K562 (cell line): ENCODE results near the gene DNAAF2. TPM values are rescaled to one million over a fixed set of nuclear protein-coding genes. Genes with fewer than 3 reads are reported as not detected.

Experiments
- CHD2 ChIP-seq: IDR thresholded peaks from 2 replicates; pipeline ENCODE4 v1.6.1; 2011; ENCODE audit warnings: low read depth, low read length
- CREBBP ChIP-seq: IDR thresholded peaks from one replicate; pipeline ENCODE4 v1.6.1; 2012; ENCODE audit warnings: low read depth, mild to moderate bottlenecking, control low read depth, inconsistent platforms, low read length
- DMBX1 ChIP-seq: fragments of 250-450 bp; sonication (Bioruptor Pico); IDR thresholded peaks from 2 replicates; pipeline ENCODE4 v1.8.0; 2022; ENCODE audit warnings: inconsistent platforms, mild to moderate bottlenecking, moderate library complexity, borderline replicate concordance
- MYNN ChIP-seq, 2 experiments: sonication (generic); formaldehyde crosslinking in 1 of 2; IDR thresholded peaks; 2 replicates each; pipeline versions ENCODE4 v1.5.0 to v1.6.1; 2016 to 2020; ENCODE audit warnings: antibody characterized with exemption in 1 of 2, missing genetic modification reagents in 1 of 2
- SAP30 ChIP-seq: fragments of 200-600 bp; sonication (generic); IDR thresholded peaks from 2 replicates; pipeline ENCODE4 v1.6.1; 2012; ENCODE audit warnings: borderline replicate concordance, low read depth, mild to moderate bottlenecking, moderate library complexity, low read length, control low read depth, inconsistent platforms; ENCODE audit not compliant: insufficient read depth, poor library complexity, severe bottlenecking
- ZNF175 ChIP-seq: fragments of 200-800 bp; sonication (Bioruptor generic); IDR thresholded peaks from 2 replicates; pipeline ENCODE4 v1.6.1; 2016; ENCODE audit warnings: low read depth, mild to moderate bottlenecking, missing genetic modification characterization, missing compliant biosample characterization
- polyA plus RNA-seq, 8 experiments: library from polyadenylated mRNA; depleted of rRNA in 4 of 8; stranded (reverse) in 5 of 8; unstranded in 3 of 8; fragments of >200 nt; fragmentation: Nextera tagmentation in 2 of 8; fragmentation: Illumina TruSeq in 1 of 8; extraction: Ambion mirVana in 2 of 8; extraction: Trizol in 1 of 8; gene quantifications; 2 replicates each; pipeline versions ENCODE4 v1.2.1 to v1.2.3, GENCODE V29; 2011 to 2014; ENCODE audit warnings: inconsistent platforms in 1 of 8, missing spikeins in 1 of 8
- total RNA-seq, 7 experiments: library from RNA; depleted of rRNA in 6 of 7; stranded (reverse); fragments of >200 nt in 6 of 7; fragmentation: Illumina TruSeq in 2 of 7; extraction: Trizol in 2 of 7; gene quantifications; 2 replicates each; pipeline versions ENCODE4 v1.2.1 to v1.2.3, GENCODE V29; 2011 to 2021; ENCODE audit warnings: low replicate concordance in 1 of 7
- TF ChIP-seq, protein P1 (sequence below), 2 experiments: fragments of 450-650 bp; IDR thresholded peaks; 2 replicates each; pipeline ENCODE4 v1.6.1; 2016; ENCODE audit warnings: mild to moderate bottlenecking in 2 of 2, borderline replicate concordance in 1 of 2, low read depth in 1 of 2, moderate library complexity in 1 of 2
- TF ChIP-seq, protein P2 (sequence below): fragments of 250-450 bp; sonication (Bioruptor Pico); IDR thresholded peaks from 2 replicates; pipeline ENCODE4 v1.5.1; 2021; ENCODE audit warnings: mild to moderate bottlenecking
- TF ChIP-seq, protein P3 (sequence below), 2 experiments: IDR thresholded peaks in 1 of 2; conservative IDR thresholded peaks in 1 of 2; 2 replicates each; pipeline ENCODE4 v1.6.1; 2016; ENCODE audit warnings: low read depth in 2 of 2, mild to moderate bottlenecking in 1 of 2, missing compliant biosample characterization in 1 of 2, missing genetic modification characterization in 1 of 2, moderate library complexity in 1 of 2

DNAAF2 gene
- total and polyA plus RNA-seq, 9 of the 15 experiments (the other 6 are each of a cell fraction or from before 2014, with no cell fraction given): 2.4 to 14.6 (median 11.1) TPM

DNA sequence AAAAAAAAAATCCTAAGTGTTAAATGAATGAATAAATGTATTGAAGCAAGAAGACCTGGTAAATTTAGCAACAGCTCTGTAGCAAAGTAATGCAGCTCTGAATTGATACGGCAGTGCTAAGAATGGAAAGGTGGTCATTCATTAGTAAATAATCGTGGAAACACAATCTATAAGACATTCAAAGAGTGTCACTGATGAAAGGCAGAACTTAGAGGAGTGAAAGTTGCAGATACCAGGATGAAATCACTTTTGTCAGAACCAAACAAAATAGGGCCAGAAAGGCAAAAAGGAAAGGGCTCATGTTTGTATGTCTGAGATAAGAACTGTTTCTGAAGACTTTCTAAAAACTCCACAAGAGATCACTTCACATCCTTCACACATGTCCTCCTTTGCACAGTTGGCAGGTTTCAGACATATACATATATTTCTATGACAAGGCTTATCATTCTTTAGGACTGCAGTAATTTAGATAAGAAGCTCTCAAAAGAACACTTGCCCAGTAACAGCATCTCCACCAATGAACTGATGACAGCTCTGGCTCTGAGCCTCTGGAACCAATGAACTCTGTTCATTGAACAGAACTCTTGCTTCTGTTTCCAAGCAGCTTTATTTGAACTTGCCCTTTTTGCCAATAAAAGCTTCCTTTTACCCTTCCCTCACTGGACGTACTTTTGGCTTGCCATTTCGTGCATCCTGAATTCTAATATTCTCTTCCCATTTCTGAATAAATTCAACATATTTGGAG is 40.5 kb downstream of the DNAAF2 start (continued):
- TF ChIP-seq, protein P1, sequence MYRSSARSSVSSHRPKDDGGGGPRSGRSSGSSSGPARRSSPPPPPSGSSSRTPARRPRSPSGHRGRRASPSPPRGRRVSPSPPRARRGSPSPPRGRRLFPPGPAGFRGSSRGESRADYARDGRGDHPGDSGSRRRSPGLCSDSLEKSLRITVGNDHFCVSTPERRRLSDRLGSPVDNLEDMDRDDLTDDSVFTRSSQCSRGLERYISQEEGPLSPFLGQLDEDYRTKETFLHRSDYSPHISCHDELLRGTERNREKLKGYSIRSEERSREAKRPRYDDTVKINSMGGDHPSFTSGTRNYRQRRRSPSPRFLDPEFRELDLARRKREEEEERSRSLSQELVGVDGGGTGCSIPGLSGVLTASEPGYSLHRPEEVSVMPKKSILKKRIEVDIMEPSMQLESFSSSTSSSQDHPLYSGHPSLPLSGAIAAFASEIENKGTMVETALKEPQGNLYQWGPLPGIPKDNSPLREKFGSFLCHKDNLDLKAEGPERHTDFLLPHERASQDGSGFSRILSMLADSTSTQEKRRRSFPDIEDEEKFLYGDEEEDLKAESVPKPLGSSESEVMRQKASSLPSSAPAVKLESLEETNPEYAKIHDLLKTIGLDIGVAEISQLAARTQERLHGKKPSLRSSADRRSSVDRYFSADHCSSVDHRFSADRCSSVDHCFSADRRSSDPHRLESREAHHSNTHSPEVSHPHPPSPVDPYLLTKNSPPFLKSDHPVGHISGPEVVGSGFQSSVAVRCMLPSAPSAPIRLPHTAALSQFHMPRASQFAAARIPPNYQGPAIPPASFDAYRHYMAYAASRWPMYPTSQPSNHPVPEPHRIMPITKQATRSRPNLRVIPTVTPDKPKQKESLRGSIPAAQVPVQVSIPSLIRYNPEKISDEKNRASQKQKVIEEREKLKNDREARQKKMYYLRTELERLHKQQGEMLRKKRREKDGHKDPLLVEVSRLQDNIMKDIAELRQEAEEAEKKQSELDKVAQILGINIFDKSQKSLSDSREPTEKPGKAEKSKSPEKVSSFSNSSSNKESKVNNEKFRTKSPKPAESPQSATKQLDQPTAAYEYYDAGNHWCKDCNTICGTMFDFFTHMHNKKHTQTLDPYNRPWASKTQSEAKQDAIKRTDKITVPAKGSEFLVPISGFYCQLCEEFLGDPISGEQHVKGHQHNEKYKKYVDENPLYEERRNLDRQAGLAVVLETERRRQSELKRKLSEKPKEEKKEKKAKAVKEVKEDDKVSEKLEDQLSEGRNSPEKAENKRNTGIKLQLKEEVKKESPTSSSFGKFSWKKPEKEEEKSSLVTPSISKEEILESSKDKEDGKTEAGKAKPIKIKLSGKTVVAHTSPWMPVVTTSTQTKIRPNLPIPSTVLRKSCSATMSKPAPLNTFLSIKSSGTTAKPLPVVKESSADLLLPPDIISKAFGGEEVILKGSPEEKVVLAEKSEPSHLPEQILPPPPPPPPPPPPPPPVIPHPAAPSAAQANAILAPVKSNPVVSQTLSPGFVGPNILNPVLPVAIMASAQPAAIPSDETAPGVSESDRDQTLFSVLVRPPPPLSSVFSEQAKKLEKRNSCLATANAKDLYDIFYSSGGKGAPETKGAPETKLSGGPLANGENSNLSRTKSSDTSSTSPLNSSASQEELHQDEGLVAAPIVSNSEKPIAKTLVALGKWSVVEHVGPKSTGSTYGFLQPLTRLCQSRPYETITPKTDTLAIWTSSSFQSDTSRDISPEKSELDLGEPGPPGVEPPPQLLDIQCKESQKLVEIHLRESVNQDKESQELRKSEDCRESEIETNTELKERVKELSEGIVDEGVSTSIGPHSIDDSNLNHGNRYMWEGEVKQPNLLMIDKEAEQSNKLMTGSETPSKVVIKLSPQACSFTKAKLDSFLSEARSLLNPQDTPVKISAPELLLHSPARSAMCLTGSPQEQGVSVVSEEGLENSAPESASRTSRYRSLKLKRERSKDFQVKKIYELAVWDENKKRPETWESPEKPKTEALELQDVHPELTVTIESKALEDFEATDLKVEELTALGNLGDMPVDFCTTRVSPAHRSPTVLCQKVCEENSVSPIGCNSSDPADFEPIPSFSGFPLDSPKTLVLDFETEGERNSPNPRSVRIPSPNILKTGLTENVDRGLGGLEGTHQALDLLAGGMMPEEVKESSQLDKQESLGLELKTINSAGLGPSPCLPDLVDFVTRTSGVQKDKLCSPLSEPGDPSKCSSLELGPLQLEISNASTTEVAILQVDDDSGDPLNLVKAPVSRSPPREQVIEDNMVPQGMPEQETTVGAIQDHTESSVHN (IDR thresholded peaks at IDR 0.05; ENCODE audit: borderline replicate concordance in 1 of 2, low read depth in 1 of 2): no peak
- TF ChIP-seq CREBBP: no peak
- TF ChIP-seq ZNF175 (CRISPR knock-in tag): no peak
- TF ChIP-seq CHD2: no peak
- TF ChIP-seq MYNN (IDR thresholded peaks at IDR 0.05): no peak
- no peak for TF ChIP-seq MYNN (CRISPR knock-in tag; IDR thresholded peaks at IDR 0.05)
- no peak for TF ChIP-seq SAP30
- TF ChIP-seq, protein P2, sequence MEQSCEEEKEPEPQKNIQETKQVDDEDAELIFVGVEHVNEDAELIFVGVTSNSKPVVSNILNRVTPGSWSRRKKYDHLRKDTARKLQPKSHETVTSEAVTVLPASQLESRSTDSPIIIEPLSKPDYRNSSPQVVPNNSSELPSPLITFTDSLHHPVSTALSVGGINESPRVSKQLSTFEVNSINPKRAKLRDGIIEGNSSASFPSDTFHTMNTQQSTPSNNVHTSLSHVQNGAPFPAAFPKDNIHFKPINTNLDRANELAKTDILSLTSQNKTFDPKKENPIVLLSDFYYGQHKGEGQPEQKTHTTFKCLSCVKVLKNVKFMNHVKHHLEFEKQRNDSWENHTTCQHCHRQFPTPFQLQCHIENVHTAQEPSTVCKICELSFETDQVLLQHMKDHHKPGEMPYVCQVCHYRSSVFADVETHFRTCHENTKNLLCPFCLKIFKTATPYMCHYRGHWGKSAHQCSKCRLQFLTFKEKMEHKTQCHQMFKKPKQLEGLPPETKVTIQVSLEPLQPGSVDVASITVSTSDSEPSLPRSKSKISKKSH (CRISPR knock-in tag): no peak
- TF ChIP-seq, protein P3, sequence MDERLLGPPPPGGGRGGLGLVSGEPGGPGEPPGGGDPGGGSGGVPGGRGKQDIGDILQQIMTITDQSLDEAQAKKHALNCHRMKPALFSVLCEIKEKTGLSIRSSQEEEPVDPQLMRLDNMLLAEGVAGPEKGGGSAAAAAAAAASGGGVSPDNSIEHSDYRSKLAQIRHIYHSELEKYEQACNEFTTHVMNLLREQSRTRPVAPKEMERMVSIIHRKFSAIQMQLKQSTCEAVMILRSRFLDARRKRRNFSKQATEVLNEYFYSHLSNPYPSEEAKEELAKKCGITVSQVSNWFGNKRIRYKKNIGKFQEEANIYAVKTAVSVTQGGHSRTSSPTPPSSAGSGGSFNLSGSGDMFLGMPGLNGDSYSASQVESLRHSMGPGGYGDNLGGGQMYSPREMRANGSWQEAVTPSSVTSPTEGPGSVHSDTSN (CRISPR knock-in tag; IDR thresholded peaks at IDR 0.05; ENCODE audit: low read depth): no peak
- TF ChIP-seq, protein P3 (tag; conservative IDR thresholded peaks at IDR 0.05; ENCODE audit: low read depth): peak; percentile 84
- TF ChIP-seq DMBX1: no peak
